ENCODE data around the gene CDCA7L. TPM values are rescaled to one million over a fixed set of nuclear protein-coding genes. Genes with fewer than 3 reads are reported as not detected.

The CDCA7L gene
- total and polyA plus RNA-seq, 2 of the 13 experiments (the other 11 are each of a cell fraction or from before 2014, with no cell fraction given): 2.7 to 4.2 TPM

GRCh38 chr7:21946222-21946709 is 567 bp upstream of the CDCA7L start:
- Histone ChIP-seq H2AFZ (ENCODE audit: low read length) (no peak overlapping the region), H3K27ac (ENCODE audit: extremely low read length, insufficient read depth, low read length) (no peak overlapping the region), H3K9me3 (ENCODE audit: low read length) (no peaks in the 10 kb centered on the region), H3K9ac (ENCODE audit: insufficient read depth, low read depth, low read length) (no peak overlapping the region), H3K4me1 (ENCODE audit: insufficient read depth, low read length) (no peaks in the 10 kb centered on the region), H3K4me2 (ENCODE audit: low read depth, low read length) (peak overlapping the region; percentile 43), H3K27me3 (ENCODE audit: control insufficient read depth in 1 of 2, insufficient read depth in 2 of 2, low read length in 2 of 2) (peaks cover 0 to 7% of the 10 kb centered on the region in 2 experiments; a peak in 2 of 5 replicates), H3K4me3 (replicated peaks in 1 of 3; ENCODE audit: insufficient read depth in 1 of 3, low read depth in 2 of 3, low read length in 3 of 3) (0 out of 6 replicates have a peak overlapping the region, but pooled peaks of 1 of the 3 experiments have one; percentile 31), H4K20me1 (ENCODE audit: insufficient read depth, low read length) (no peaks in the 10 kb centered on the region), H3K36me3 (replicated peaks in 1 of 2; ENCODE audit: control insufficient read depth in 1 of 2, insufficient read depth in 2 of 2, low read length in 2 of 2) (no peaks in the 10 kb centered on the region), H3K79me2 (ENCODE audit: insufficient read depth, low read length) (no peaks in the 10 kb centered on the region)
- POLR2A ChIA-PET: no interaction called here
- DNase-seq (ENCODE audit: low spot score) (no peak), FAIRE-seq (no peak), ATAC-seq (no peak)
- WGBS (ENCODE audit: low lambda C conversion rate): 48% methylated on average over 7 of the region's 8 CpGs
- intact Hi-C loops (cut with micrococcal nuclease; ENCODE audit: unreplicated experiment): no loop called here
- in situ Hi-C loops (cut with HindIII; ENCODE audit: extremely low pct_ligation_motif_present, low pct_unique_long_range_greater_than_20kb): no loop called here
- no TSS peak for BruUV-seq (replicated peaks)
- CTCF ChIA-PET (ENCODE audit: low intra/inter-chr PET ratio, low total read pairs): no interaction called here
- TF ChIP-seq E2F1 (CRISPR knock-in tag; IDR thresholded peaks at IDR 0.05) (0 out of 2 replicates have a peak, but pooled peaks have one; percentile 7), CREB3 (CRISPR knock-in tag; IDR thresholded peaks at IDR 0.05) (no peak), ZSCAN31 (CRISPR knock-in tag; IDR thresholded peaks at IDR 0.05; ENCODE audit: low read depth) (no peak), IRF2 (CRISPR knock-in tag; IDR thresholded peaks at IDR 0.05) (no peak)
